ENCODE results near the gene COPS3.
"Not testable (repeated sequence)": the region's sequence is repeated elsewhere in the genome, so short reads cannot be mapped to it uniquely, and the experiment has no call there.

Gene COPS3

DNA sequence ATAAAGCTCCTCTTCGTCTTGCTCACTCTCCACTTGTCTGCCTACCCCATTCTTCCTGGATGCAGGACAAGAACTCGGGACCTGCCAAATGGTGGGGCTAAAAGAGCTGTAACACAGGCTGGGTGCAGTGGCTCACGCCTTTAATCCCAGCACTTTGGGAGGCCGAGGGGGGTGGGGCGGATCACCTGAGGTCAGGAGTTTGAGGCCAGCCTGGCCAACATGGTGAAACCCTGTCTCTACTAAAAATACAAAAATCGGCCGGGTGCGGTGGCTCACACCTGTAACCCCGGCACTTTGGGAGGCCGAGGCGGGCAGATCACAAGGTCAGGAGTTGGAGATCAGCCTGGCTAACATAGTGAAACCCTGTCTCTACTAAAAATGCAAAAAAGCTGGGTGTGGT, 20.6 kb upstream of the COPS3 start:
- not testable (repeated sequence) for DNase-seq

DNA sequence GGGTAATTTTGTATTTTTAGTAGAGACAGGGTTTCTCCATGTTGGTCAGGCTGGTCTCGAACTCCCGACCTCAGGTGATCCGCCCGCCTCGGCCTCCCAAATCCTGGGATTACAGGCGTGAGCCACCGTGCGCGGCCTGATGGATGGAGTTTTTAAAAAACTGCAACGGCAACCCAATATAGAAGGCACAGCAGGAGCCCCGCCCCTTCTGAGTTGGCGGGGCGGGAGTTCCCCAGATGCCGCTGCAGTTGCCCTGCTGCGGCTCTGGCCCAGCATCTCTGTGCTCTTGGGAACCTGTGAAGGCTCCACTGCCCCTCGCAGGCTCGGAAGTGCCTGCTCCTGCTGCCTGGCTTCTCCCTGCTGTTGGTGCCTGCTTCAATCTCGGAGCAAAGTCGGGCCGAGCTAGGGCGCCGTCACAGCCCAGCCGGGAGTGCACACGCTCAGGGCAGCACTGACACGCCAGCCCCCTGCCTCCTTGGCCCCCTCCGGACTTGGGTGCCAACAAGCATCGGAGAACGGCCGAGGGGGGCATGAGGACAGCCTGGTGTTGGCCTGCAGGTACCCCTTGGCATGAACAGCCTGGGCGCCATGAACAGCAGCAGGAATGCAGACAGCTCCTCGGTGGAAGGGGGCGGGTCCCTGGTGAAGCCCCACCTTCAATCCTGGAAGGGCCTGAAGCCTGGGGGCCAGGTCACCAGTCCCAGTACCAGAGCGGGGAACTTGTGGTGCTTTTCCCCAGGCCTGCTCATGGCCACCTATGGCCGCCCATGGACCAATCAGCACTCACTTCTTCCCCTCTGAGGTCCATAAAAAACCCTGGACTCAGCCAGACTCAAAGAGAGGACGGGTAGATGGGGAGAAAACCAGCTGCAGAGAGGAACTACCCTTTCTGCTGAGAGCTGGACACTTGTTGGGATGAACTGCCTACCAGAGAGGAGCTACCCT, 19.9 kb upstream of the COPS3 start:
- no peak for DNase-seq

DNA sequence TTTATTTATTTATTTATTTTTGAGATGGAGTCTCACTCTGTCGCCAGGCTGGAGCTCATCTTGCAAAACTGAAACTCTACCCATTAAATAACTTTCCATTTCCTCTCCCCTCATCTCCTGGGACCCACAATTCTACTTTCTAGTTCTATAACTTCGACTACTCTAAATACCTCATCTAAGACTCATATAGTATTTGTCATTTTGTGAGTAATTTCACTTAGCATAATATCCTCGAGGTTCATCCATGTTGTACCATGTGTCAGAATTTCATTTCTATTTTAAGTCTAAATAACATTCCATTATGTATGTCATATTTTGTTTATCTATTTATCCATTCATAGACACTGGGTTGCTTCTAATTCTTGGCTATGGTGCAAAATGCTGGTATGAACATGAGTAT, 17.1 kb upstream of the COPS3 start:
- no peak for DNase-seq

DNA sequence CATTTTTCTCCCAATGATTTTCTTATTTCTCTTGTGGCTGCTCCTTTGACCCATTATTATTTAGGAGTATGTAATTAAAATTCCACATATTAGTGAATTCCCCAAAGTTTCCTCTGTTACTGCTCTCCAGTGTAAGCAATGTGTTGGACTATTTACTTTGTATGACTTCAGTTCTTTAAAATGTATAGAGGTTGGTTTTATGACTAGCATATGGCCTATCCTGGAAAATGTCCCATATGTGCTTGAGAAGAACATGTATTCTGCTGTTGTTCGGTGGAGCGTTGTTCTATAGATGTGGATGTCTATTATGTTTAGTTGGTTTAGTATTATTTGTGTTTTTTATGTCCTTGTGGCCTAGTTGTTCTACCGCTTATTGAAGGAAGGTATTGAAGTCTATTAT, 16.2 kb upstream of the COPS3 start:
- no peak for DNase-seq

DNA sequence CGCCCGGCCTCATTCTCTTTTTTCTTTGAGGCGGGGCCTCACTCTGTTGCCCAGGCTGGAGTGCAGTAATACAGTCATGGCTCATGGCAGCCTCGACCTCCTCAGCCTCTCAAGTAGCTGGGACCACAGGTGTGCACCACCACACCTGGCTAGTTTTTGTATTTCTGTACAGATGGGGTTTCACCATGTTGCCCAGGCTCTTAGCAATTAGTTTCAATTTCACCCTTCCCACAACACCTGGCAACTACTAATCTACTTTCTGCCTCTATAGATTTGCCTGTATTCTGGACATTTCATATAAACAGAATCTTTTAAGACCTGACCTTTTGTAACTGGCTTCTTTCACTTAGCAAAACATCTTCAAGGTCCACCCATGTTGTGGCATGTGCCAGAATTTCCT, 14.1 kb upstream of the COPS3 start:
- no peak for DNase-seq

DNA sequence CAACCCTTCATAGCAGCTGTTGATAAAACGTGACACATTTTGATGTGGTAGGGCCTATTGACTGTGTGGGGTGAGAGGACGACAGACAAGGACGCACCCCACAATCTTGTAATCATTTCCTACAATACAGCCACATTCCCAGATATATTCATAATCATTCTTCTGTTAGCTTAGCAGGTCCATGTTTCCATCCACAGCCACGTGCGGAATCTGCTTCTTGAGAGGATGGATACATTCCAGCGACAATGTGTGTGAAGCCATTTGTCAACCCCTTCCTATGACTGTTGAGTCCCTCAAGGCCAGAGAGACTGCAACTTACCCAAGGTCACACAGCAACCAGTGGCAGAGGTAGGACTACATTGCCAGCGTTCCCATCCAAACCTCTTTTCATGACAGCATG, 8.7 kb upstream of the COPS3 start:
- DNase-seq, result no peak

DNA sequence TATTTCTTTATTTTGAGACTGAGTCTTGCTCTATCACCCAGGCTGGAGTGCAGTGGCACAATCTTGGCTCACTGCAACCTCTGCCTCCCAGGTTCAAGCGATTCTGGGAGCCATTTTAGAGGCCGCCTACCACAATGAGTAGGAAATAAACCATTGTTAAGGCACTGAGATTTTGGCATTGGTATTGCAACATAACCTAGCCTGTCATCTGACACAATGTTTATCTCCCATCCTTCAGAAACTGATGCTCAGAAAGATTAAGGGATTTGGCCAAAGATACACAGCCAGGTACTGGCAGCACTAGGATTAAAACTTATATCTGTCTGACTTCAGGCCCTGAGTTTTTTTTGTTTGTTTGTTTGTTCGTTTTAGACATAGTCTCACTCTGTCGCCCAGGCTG, 8.0 kb upstream of the COPS3 start:
- no peak for DNase-seq

DNA sequence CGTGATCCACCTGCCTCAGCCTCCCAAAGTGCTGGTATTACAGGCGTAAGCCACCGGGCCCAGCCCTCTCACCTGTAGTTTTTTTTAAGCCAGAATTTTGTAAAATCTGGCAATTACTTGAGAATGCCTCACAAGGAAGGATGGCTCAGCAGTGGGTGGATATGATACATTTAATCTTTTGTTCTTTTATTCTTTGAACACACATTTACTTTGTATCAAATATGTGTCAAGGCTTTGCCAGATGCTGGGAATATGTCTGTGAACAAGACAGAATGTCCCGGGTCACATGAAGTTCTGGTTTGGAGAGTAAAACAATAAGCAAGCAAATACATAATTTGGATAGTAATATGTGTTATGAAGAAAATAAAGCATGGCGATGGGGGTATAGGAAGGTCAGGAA, 4.9 kb upstream of the COPS3 start:
- no peak for DNase-seq

DNA sequence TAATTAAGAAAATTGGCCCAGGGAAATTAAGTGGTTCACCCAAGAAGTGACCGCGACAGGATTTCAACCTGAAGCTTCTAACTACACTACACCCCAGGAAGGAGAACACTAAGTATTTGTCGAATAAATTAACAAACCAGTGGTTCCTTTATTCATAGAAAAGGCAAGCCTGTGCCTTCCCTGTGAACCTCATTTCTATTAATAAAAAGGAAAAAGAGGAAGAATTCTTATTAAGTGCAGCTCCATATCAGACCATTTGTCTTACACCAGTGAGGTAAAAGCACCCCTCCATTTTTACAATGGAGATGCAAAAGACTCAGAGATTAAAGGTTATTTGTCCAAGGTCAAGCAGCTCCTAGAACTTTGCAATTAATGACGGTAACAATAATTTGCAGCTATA, 1.7 kb downstream of the COPS3 start:
- no peak for DNase-seq

DNA sequence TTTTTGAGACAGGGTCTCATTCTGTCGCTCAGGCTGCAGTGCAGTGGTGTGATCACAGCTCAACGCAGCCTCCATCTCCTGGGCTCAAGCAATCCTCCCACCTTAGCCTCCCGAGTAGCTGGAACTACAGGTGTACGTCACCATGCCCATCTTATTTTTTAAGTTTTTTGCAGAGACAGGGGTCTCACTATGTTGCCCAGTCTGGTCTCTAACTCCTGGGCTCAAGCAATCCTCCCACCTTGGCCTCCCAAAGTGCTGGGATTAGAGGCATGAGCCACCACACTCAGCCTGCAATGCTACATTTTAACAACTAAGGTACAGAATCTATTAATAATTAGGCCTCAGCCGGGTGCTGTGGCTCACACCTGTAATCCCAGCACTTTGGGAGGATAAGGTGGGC, 3.6 kb downstream of the COPS3 start:
- DNase-seq, result not testable (repeated sequence)

DNA sequence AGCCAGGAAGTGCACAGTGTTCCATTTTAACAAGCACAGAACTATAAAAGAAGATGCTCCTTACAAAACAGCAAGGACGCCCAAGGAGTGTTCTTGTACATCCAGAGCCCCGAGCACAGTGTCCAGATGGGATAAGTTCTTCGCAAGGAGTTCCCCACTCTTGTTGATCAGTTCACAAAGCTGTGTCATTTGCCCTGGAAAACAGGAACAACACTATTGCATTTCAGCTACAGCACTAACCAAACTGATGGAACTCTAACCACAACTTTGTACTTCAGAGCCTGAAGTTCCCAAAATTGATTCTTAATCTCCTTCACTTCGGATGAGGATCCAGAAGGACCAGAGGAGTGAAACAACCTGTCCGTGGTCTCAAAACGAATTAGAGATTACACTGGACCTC, 5.1 kb downstream of the COPS3 start:
- no peak for DNase-seq

DNA sequence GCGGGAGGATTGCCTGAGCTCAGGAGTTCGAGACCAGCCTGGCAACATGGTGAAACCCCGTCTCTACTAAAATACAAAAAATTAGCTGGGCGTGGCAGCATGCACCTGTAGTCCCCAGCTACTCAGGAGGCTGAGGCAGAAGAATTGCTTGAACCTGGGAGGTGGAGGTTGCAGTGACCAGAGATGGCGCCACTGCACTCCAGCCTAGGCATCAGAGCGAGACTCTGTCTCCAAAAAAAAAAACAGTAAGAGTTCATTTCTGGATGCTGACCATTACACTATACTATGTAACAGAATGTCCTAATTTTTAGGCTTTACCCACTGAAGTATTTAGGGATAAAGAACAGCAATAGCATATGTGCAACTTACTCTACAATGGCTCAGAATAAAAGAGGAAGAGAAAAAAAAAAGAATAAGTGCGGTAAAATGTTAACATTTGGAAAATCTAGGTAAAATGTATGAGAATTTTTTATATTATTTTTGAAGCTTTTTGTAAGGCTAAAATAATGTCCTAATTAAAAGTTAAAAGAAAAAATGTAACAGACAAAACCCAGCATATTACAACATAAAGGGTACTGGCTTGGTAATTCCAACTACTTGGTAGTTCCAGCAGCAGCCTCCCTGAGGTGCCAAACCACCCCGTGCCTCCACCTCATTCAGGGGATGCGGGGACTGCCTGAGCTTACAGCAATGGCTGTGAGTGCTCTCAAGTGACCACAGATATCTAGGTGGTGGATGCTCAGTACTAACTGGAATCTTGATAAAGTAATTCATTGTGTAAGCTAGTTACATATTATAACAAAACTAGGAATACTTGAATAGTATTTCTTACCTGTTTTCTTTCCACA, 10.9 kb downstream of the COPS3 start:
- DNase-seq, result no peak

DNA sequence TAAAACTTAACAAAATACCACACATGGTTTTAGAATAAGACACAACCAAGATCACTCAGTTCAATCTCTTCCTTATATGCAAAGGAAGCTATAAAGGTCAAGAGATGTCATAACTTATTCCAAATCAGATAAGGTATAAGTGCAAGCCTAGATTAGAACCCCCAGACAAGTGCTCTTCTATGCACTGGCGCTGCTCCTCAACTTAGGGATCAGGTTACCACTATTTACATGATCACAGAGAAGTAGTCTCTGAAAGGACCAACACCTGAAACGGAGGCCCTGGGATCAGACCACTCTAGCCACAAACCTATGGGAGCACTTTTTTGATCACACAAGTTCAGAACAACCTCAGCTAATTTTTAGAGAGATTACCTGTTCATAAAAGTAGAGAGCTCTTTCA, 16.6 kb downstream of the COPS3 start:
- peak; percentile 80 for DNase-seq

DNA sequence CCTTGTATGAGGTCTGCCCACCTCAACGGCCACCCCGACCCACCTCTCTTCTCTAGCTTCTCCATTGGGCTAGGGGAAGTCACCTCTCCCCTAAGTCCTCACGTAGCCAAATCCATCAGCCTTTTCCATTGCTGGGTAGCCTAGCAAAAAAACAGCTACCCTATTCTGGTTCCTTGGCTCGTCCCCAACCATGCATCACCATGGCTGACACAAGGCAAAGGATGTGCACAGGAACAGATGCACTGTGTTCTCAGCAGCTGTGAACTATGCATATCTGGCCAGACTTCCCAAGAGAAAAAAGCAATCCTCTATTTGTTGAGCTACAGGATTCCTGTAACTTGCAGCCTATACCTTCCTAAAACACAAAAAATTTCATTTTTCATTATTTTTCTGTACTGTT, 22.0 kb downstream of the COPS3 start:
- no peak for DNase-seq

DNA sequence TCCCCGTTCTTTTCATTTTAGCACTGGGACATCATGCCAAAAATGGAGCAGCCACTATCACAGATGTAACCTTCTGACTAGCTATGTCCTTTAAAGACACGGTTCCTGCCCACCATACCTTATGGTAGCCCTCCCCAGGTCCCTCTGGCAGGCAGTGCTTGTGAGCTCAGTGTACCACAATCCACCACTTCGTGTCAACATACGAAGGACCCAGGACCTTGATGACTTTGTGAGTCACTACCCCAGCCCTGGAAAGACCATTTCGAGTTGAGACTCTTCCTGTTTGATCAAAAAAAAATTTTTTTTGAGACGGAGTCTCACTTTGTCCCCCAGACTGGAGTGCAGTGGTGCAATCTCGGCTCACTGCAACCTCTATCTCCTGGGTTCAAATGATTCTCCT, 23.0 kb downstream of the COPS3 start:
- no peak for DNase-seq

DNA sequence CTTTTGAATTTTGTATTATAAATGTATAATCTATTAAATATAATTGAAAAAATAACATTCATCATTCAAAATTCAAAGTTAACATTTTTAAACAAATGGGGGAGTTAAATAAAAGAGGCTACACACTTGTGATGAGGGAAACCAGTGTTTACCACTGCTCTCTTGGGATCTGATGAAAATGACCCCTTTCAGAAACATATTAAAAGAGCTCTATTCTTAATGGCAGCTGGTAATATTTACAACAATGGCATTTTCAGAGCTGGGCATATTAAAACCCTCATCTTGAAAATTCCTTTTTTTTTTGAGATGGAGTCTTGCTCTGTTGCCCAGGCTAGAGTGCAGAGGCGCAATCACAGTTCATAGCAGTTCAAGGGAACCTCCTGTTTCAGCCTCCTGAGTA, 24.7 kb downstream of the COPS3 start:
- no peak for DNase-seq

DNA sequence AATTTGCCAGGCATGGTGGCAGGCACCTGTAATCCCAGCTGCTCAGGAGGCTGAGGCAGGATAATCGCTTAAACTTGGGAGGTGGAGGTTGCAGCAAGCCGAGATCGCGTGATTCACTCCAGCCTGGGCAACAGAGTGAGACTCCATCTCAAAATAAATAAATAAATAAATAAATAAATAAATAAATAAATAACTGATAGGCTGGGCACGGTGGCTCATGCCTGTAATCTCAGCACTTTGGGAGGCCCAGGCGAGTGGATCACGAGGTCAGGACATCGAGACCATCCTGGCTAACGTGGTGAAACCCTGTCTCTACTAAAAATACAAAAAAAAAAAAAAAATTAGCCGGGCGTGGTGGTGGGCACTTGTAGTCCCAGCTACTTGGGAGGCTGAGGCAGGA, 25.4 kb downstream of the COPS3 start:
- not testable (repeated sequence) for DNase-seq

DNA sequence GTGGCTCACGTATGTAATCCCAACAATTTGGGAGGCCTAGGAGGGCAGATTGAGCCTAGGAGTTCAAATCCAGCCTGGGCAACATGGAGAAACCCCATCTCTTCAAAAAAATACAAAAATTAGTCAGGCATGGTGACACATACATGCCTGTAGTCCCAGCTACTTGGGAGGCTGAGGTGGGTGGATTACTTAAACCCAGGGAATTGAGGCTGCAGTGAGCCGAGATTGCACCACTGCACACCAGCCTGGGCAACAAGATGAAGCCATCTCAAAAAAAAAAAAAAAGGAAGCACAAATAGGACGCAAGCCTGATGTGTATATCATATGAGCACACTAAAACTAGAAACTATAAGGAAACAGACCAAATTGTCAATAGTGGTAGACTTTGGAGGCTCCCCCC, 27.0 kb downstream of the COPS3 start:
- DNase-seq, result no peak

DNA sequence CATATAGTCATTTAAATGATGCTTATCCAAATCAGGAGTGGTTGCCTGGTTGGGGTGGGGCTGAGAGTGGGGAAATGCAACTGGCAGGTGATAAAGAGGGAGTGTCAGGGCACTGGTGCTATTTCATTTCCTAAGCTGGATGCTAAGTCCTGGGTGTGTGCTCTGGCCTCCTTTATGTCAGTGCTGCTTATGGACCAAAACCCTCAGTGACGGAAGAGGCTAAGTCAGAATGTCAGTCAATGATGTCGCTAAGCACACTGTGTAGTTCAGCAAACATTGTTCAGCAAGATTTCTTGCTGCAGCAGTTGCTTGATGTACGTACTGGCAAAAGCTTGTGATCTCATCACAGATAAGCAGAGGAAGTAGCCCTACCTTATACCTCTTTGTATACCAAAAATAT, 27.6 kb downstream of the COPS3 start:
- DNase-seq, result no peak

DNA sequence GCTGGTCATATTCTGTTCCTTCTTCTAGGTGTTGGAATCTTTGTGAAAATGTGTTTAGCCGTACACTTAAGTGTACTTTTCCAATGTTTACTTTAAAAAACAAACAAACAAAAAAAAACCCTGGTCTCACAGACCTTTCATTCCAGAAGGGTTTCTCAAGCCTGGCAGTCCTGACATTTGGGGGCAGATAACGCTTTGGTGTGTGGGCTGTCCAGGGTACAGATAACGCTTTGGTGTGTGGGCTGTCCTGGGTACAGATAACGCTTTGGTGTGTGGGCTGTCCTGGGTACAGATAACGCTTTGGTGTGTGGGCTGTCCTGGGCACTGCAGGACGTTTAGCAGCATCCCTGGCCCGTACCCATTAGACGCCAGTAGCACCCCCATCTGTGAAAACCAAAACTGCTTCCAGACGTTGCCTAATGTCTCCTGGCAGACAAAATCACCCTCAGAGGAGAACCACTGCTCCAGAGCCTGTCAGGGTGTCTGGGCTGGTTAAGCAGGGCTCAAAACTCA, 28.8 kb downstream of the COPS3 start:
- DNase-seq, result no peak

DNA sequence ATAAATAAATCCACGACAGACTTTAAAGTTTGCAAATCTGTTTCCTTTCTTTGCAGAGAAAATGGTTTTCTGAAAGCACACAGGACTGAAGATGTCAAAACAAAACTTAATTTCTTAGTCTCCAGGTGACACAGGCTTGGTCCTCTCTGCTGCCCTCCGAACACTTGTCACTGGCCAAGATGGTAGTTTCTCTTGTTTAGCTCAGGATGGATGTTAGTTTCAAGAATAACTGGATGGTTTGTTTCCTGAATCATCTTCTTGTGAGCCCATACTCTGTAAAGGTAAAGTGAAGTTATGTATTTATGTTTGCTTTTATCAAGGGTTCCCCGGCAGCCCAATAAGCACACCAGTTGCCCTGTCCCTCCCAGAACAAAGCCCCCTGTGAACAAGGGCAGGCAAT, 34.2 kb downstream of the COPS3 start:
- no peak for DNase-seq

DNA sequence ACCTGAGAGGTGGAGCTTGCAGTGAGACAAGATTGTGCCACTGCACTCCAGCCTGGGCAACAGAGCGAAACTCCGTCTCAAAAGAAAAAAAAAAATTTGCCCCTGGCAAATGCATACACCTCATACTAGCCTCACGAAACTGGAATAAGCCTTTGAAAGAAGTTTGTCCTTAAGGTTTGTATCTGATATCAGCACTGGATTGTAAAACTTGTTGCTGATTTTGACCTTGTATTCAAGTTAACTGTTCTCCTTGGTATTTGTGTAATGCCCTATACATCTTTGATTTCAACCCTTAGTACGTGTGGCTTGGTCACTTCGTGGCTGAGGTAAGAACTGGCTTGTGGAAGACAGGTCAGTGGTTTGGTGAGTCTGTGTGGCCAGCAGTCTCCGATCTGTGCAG, 37.9 kb downstream of the COPS3 start:
- no peak for DNase-seq

DNA sequence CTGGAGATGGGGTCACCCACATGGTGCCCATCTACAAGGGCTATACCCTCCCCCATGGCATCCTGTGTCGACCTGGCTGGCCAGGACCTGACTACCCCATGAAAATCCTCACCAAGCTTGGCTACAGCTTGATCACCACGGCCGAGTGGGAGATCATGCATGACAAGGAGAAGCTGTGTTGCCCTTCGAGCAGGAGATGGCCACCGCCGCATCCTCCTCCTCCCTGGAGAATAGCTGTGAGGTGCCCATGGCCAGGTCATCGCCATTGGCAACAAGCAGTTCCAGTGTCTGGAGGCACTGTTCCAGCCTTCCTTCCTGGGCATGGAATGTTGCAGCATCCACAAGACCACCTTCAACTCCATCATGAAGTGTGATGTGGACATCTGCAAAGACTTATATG, 38.8 kb downstream of the COPS3 start:
- no peak for DNase-seq

DNA sequence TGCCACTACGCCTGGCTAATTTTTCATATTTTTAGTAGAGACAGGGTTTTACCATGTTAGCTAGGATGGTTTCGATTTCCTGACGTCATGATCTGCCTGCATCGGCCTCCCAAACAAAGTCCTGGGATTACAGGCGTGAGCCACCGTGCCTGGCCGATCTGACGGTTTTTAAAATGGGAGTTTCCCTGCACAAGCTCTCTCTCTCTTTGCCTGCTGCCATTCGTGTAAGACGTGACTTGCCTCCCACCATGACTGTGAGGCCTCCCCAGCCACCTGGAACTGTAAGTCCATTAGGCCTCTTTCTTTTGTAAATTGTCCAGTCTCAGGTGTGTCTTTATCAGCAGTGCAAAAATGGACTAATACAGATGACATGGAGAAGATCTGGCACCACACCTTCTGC, 39.4 kb downstream of the COPS3 start:
- DNase-seq, result no peak

Data from NCI-H510A treated with DMSO at 0.1 percent for 48 hours (cell line).